HG02571 (cell line): ENCODE measurements around the gene MEF2A.
"Not testable (repeated sequence)": the region's sequence is repeated elsewhere in the genome, so short reads cannot be mapped to it uniquely, and the experiment has no call there.

ENCODE experiments used
- ATAC-seq: cut with Tn5 transposase; IDR thresholded peaks from one replicate; pipeline ENCODE4 v1.9.1; 2021; ENCODE audit warnings: mild to moderate bottlenecking, moderate library complexity; ENCODE audit not compliant: unreplicated experiment

MEF2A gene

GRCh38 chr15:99727330-99727729 lies 161.5 kb downstream of the MEF2A start:
- ATAC-seq = no peak

GRCh38 chr15:99727733-99728132 lies 161.9 kb downstream of the MEF2A start:
- ATAC-seq = no peak

GRCh38 chr15:99728916-99729315 lies 163.1 kb downstream of the MEF2A start:
- no peak for ATAC-seq

GRCh38 chr15:99729327-99729726 lies 163.5 kb downstream of the MEF2A start:
- ATAC-seq = no peak

- no peak for ATAC-seq
Observed at GRCh38 chr15:99729920-99730319, 164.1 kb downstream of the MEF2A start.

- ATAC-seq = no peak
Observed at GRCh38 chr15:99731336-99732123, 165.7 kb downstream of the MEF2A start.

GRCh38 chr15:99732124-99732750 lies 166.5 kb downstream of the MEF2A start:
- ATAC-seq = no peak

GRCh38 chr15:99732751-99733267 lies 167.0 kb downstream of the MEF2A start:
- ATAC-seq = peak; percentile 29

- peak; percentile 98 for ATAC-seq
Observed at GRCh38 chr15:99733268-99734039, 167.7 kb downstream of the MEF2A start, which contains the start of gene LYSMD4. TSS of gene LYSMD4 (minus strand) at chr15:99733437. CDS start at chr15:99731999, 1,438 bp downstream.

GRCh38 chr15:99734040-99734291 lies 168.2 kb downstream of the MEF2A start:
- ATAC-seq = not testable (repeated sequence)

GRCh38 chr15:99734575-99734974 lies 168.8 kb downstream of the MEF2A start:
- ATAC-seq = no peak

GRCh38 chr15:99735868-99736267 lies 170.1 kb downstream of the MEF2A start:
- ATAC-seq = no peak

GRCh38 chr15:99736702-99737101 lies 170.9 kb downstream of the MEF2A start:
- no peak for ATAC-seq

- ATAC-seq = no peak
Observed at GRCh38 chr15:99738021-99738847, 172.4 kb downstream of the MEF2A start.

- ATAC-seq = no peak
Observed at GRCh38 chr15:99741835-99742234, 176.1 kb downstream of the MEF2A start.

GRCh38 chr15:99744142-99744541 lies 178.4 kb downstream of the MEF2A start:
- ATAC-seq = no peak

GRCh38 chr15:99745370-99746086 lies 179.7 kb downstream of the MEF2A start:
- ATAC-seq = no peak

GRCh38 chr15:99749386-99749785 lies 183.6 kb downstream of the MEF2A start:
- no peak for ATAC-seq

- ATAC-seq = not testable (repeated sequence)
Observed at GRCh38 chr15:99750326-99750725, 184.5 kb downstream of the MEF2A start.

- ATAC-seq = no peak
Observed at GRCh38 chr15:99752556-99752955, 186.8 kb downstream of the MEF2A start.
